Upper lobe of right lung (tissue), 1 donor: Measurements from ENCODE around the gene CDC42EP3. TPM values are rescaled to one million over a fixed set of nuclear protein-coding genes. Genes with fewer than 3 reads are reported as not detected.
A peak's percentile ranks its signal among the peaks of the same experiment; 100 is the strongest.

Source experiments
- ATAC-seq: fragments of 200-7000 bp; cut with Tn5 transposase; one replicate; pipeline ENCODE4 v1.9.1; 2020; ENCODE audit warnings: mild to moderate bottlenecking, moderate library complexity
- DNase-seq: peaks from one replicate; pipeline ENCODE4 v3.0.0-alpha.2; 2020
- H3K27ac ChIP-seq: fragments of 200-600 bp; one replicate; pipeline ENCODE4 v1.8.0; 2022
- H3K27me3 ChIP-seq: fragments of 200-600 bp; one replicate; pipeline ENCODE4 v1.8.0; 2022; ENCODE audit warnings: mild to moderate bottlenecking
- H3K36me3 ChIP-seq: fragments of 200-600 bp; one replicate; pipeline ENCODE4 v1.8.0; 2022
- H3K4me1 ChIP-seq: fragments of 200-600 bp; one replicate; pipeline ENCODE4 v1.8.0; 2022
- H3K4me3 ChIP-seq: fragments of 200-600 bp; one replicate; pipeline ENCODE4 v1.8.0; 2022; ENCODE audit warnings: mild to moderate bottlenecking
- H3K9me3 ChIP-seq: fragments of 200-600 bp; one replicate; pipeline ENCODE4 v1.8.0; 2022
- CTCF ChIP-seq: fragments of 200-600 bp; IDR thresholded peaks from one replicate; pipeline ENCODE4 v1.8.0; 2022; ENCODE audit warnings: antibody characterized with exemption
- intact Hi-C: fragments of 100-400 bp; cut with DNase I; formaldehyde crosslinking; loops from one replicate; pipeline ENCODE4 v1.11.0; 2022
- total RNA-seq: library from RNA; stranded (reverse); fragmentation: NEBNext Ultra II Directional; extraction: Animal tissue kit (Norgen Biotek cat#: 25700); gene quantifications from one replicate; pipeline ENCODE4 v1.2.1, GENCODE V29; 2021
- donor health status: DM: no; HTN: yes; CAD: no; lungs with severe emphysema.

The CDC42EP3 gene
- total RNA-seq, 1 donor from 2014 or later: 71.1 TPM

- DNase-seq (no peak), ATAC-seq (no peak)
- no peaks in the 10 kb centered on the region for H3K9me3 ChIP-seq
- peaks cover 14% of the 10 kb centered on the region for H3K36me3 ChIP-seq
- H3K27ac ChIP-seq: no peak overlapping the region
- TF ChIP-seq CTCF: no peak
- peak overlapping the region; percentile 99 for H3K4me3 ChIP-seq
- intact Hi-C loops: no loop called here
- no peaks in the 10 kb centered on the region for H3K27me3 ChIP-seq
- peaks cover 64% of the 10 kb centered on the region for H3K4me1 ChIP-seq
Measured at GRCh38 chr2:37667704-37668103, 3.7 kb downstream of the CDC42EP3 start.

- Histone ChIP-seq H3K9me3 (no peaks in the 10 kb centered on the region), H3K36me3 (peaks cover 15% of the 10 kb centered on the region), H3K27ac (no peak overlapping the region), H3K27me3 (no peaks in the 10 kb centered on the region), H3K4me1 (peaks cover 72% of the 10 kb centered on the region), H3K4me3 (no peak overlapping the region)
- no peak for TF ChIP-seq CTCF
- DNase-seq (no peak), ATAC-seq (no peak)
- intact Hi-C loops: no loop called here
Measured at GRCh38 chr2:37666772-37667171, 4.7 kb downstream of the CDC42EP3 start.

- DNase-seq (no peak), ATAC-seq (no peak)
- no peak for TF ChIP-seq CTCF
- Histone ChIP-seq H3K36me3 (peaks cover 15% of the 10 kb centered on the region), H3K27me3 (no peaks in the 10 kb centered on the region), H3K27ac (no peak overlapping the region), H3K4me1 (peaks cover 82% of the 10 kb centered on the region), H3K4me3 (no peak overlapping the region), H3K9me3 (no peaks in the 10 kb centered on the region)
- intact Hi-C loops: no loop called here
Measured at GRCh38 chr2:37665604-37666362, 5.7 kb downstream of the CDC42EP3 start.

GRCh38 chr2:37665043-37665442 lies 6.4 kb downstream of the CDC42EP3 start:
- no peak overlapping the region for H3K4me3 ChIP-seq
- peaks cover 15% of the 10 kb centered on the region for H3K36me3 ChIP-seq
- intact Hi-C loops: no loop called here
- no peak overlapping the region for H3K27ac ChIP-seq
- no peak for TF ChIP-seq CTCF
- no peaks in the 10 kb centered on the region for H3K9me3 ChIP-seq
- peaks cover 88% of the 10 kb centered on the region for H3K4me1 ChIP-seq
- no peaks in the 10 kb centered on the region for H3K27me3 ChIP-seq
- DNase-seq: no peak
- no peak for ATAC-seq

GRCh38 chr2:37664231-37664643 lies 7.2 kb downstream of the CDC42EP3 start:
- Histone ChIP-seq H3K27me3 (no peaks in the 10 kb centered on the region), H3K27ac (no peak overlapping the region), H3K36me3 (peaks cover 15% of the 10 kb centered on the region), H3K4me3 (no peak overlapping the region), H3K4me1 (peaks cover 95% of the 10 kb centered on the region), H3K9me3 (no peaks in the 10 kb centered on the region)
- DNase-seq (no peak), ATAC-seq (peak; percentile 42)
- intact Hi-C loops: no loop called here
- no peak for TF ChIP-seq CTCF
